Measurements from ENCODE around the gene PARP6. TPM values are rescaled to one million over a fixed set of nuclear protein-coding genes. Genes with fewer than 3 reads are reported as not detected.
A peak's percentile ranks its signal among the peaks of the same experiment; 100 is the strongest.

Gene PARP6
- total RNA-seq, 1 donor from 2014 or later: 20.1 TPM

- ATAC-seq (no peak), DNase-seq (ENCODE audit: low spot score) (no peak)
Measured at GRCh38 chr15:72201391-72201921, 70.9 kb downstream of the PARP6 start.

- no peak for ATAC-seq
- no peak for DNase-seq (ENCODE audit: low spot score)
Measured at GRCh38 chr15:72200395-72201237, 71.7 kb downstream of the PARP6 start.

GRCh38 chr15:72199721-72200212 is 72.6 kb downstream of the PARP6 start:
- peak; percentile 89 for DNase-seq (ENCODE audit: low spot score)
- peak; percentile 97 for ATAC-seq

- DNase-seq (ENCODE audit: low spot score): no peak
- no peak for ATAC-seq
Measured at GRCh38 chr15:72199205-72199515, 73.2 kb downstream of the PARP6 start.

GRCh38 chr15:72198356-72199204 is 73.8 kb downstream of the PARP6 start:
- ATAC-seq (no peak), DNase-seq (ENCODE audit: low spot score) (no peak)

GRCh38 chr15:72197460-72198355 is 74.6 kb downstream of the PARP6 start, which contains the start of gene GRAMD2A:
GRAMD2A (minus strand) TSS chr15:72197787.
- peak; percentile 29 for ATAC-seq
- no peak for DNase-seq (ENCODE audit: low spot score)

- ATAC-seq: no peak
- no peak for DNase-seq (ENCODE audit: low spot score)
Measured at GRCh38 chr15:72197041-72197459, 75.3 kb downstream of the PARP6 start.

GRCh38 chr15:72196409-72197040 is 75.8 kb downstream of the PARP6 start:
- no peak for ATAC-seq
- no peak for DNase-seq (ENCODE audit: low spot score)

- ATAC-seq (no peak), DNase-seq (ENCODE audit: low spot score) (no peak)
Measured at GRCh38 chr15:72195101-72195511, 77.2 kb downstream of the PARP6 start.

GRCh38 chr15:72193836-72194396 is 78.4 kb downstream of the PARP6 start:
- DNase-seq (ENCODE audit: low spot score): no peak
- no peak for ATAC-seq

GRCh38 chr15:72192416-72192815 is 79.9 kb downstream of the PARP6 start:
- no peak for ATAC-seq

More at GRCh38 chr15:72192416-72192815, 79.9 kb downstream of the PARP6 start:
- DNase-seq (ENCODE audit: low spot score): no peak

Other genes with a start within 250 kb of the PARP6 start
- 9.3 TPM for gene MYO9A, start 154.4 kb downstream of the PARP6 start, total RNA-seq
- 1.6 TPM for gene SENP8, start 154.2 kb downstream of the PARP6 start, total RNA-seq
- gene GRAMD2A, start 74.8 kb downstream of the PARP6 start, total RNA-seq: not detected
- 31.0 TPM for gene PKM, start 41.4 kb downstream of the PARP6 start, total RNA-seq
- gene CELF6, start 47.6 kb upstream of the PARP6 start, total RNA-seq: 0.65 TPM
- gene HEXA, start 103.5 kb upstream of the PARP6 start, total RNA-seq: 49.4 TPM
- gene TMEM202, start 125.8 kb upstream of the PARP6 start, total RNA-seq: not detected
- 65.9 TPM for gene ARIH1, start 201.8 kb upstream of the PARP6 start, total RNA-seq